Caco-2 (cell line): ENCODE results near the gene EPSTI1. TPM values are rescaled to one million over a fixed set of nuclear protein-coding genes. Genes with fewer than 3 reads are reported as not detected.

Source experiments
- BruUV-seq: library from RNA; stranded (reverse); fragments of 400-500 nt; replicated peaks from 2 replicates; lab custom pipeline; 2021; lab: Mats Ljungman, UMichigan
- CTCF ChIA-PET: fragments of 300-600 bp; sonication (Branson Sonifier 250); formaldehyde crosslinking; loops from one replicate; lab custom pipeline; 2022; ENCODE audit warnings: antibody characterized with exemption; lab: Charles Lee
- POLR2A ChIA-PET: fragments of 300-600 bp; sonication (Branson Sonifier 250); formaldehyde crosslinking; loops from one replicate; lab custom pipeline; 2022; ENCODE audit warnings: antibody characterized with exemption; lab: Charles Lee
- DNase-seq, 2 experiments: peaks; one replicate each; pipeline versions ENCODE4 v3.0.0 to v3.0.0-alpha.2; 2020 to 2022
- H3K27me3 ChIP-seq: replicated peaks from 2 replicates; pipeline ENCODE4 v1.6.0; 2011; ENCODE audit warnings: low read length; ENCODE audit not compliant: control insufficient read depth, insufficient read depth
- H3K36me3 ChIP-seq: 2 replicates; pipeline ENCODE4 v1.5.1; 2011; ENCODE audit warnings: low read length; ENCODE audit not compliant: control insufficient read depth, insufficient read depth
- H3K4me1 ChIP-seq: fragments of 250-450 bp; sonication (Bioruptor Pico); 2 replicates; pipeline ENCODE4 v1.5.1; 2020; ENCODE audit warnings: mild to moderate bottlenecking
- H3K4me3 ChIP-seq: 2 replicates; pipeline ENCODE4 v1.5.1; 2011; ENCODE audit warnings: low read depth, mild to moderate bottlenecking, control low read depth, low read length
- H3K9me3 ChIP-seq: fragments of 250-450 bp; sonication (Bioruptor Pico); 2 replicates; pipeline ENCODE4 v1.5.1; 2020; ENCODE audit warnings: mild to moderate bottlenecking, moderate library complexity
- H3K27ac Mint-ChIP-seq: one replicate; pipeline ENCODE4 v1.8.0; 2022; ENCODE audit warnings: mixed read lengths; ENCODE audit not compliant: unreplicated experiment
- H3K27me3 Mint-ChIP-seq: one replicate; pipeline ENCODE4 v1.8.0; 2022; ENCODE audit warnings: mixed read lengths; ENCODE audit not compliant: insufficient read depth, unreplicated experiment
- H3K36me3 Mint-ChIP-seq: one replicate; pipeline ENCODE4 v1.8.0; 2022; ENCODE audit warnings: mild to moderate bottlenecking, mixed read lengths; ENCODE audit not compliant: insufficient read depth, unreplicated experiment
- H3K4me1 Mint-ChIP-seq: one replicate; pipeline ENCODE4 v1.8.0; 2022; ENCODE audit warnings: low read depth, mixed read lengths; ENCODE audit not compliant: unreplicated experiment
- H3K4me3 Mint-ChIP-seq: one replicate; pipeline ENCODE4 v1.8.0; 2022; ENCODE audit warnings: mild to moderate bottlenecking, moderate library complexity, mixed read lengths; ENCODE audit not compliant: unreplicated experiment
- H3K9me3 Mint-ChIP-seq: one replicate; pipeline ENCODE4 v1.8.0; 2022; ENCODE audit warnings: mixed read lengths; ENCODE audit not compliant: unreplicated experiment
- CTCF ChIP-seq, 2 experiments: fragments of 200-600 bp in 1 of 2; IDR thresholded peaks; 1 replicate in 1 of 2; 2 replicates in 1 of 2; pipeline versions ENCODE4 v1.5.1 to v1.8.0; 2011 to 2022; ENCODE audit warnings: antibody characterized with exemption in 1 of 2, control low read depth in 1 of 2, inconsistent platforms in 1 of 2, low read depth in 1 of 2, low read length in 1 of 2, mild to moderate bottlenecking in 1 of 2, moderate library complexity in 1 of 2; ENCODE audit not compliant: insufficient read depth in 1 of 2, severe bottlenecking in 1 of 2, unreplicated experiment in 1 of 2
- intact Hi-C: fragments of 100-400 bp; cut with micrococcal nuclease; formaldehyde crosslinking; loops from one replicate; pipeline ENCODE4 v1.10.0; 2022; ENCODE audit not compliant: unreplicated experiment
- total RNA-seq: library from RNA; stranded (reverse); gene quantifications from 2 replicates; pipeline ENCODE4 v1.2.3, GENCODE V29; 2022

Gene EPSTI1
- total RNA-seq, 1 experiment from 2014 or later, result 86.5 TPM

- Histone ChIP-seq H3K27me3 (no peaks in the 10 kb centered on the region), H3K4me1 (no peaks in the 10 kb centered on the region), H3K4me3 (no peak overlapping the region), H3K36me3 (no peaks in the 10 kb centered on the region), H3K9me3 (no peaks in the 10 kb centered on the region)
- intact Hi-C loops, result no loop called here
- CTCF ChIA-PET, result no interaction called here
- peaks cover 16% of the 10 kb centered on the region for H3K27me3 Mint-ChIP-seq
- POLR2A ChIA-PET, result no interaction called here
- H3K27ac Mint-ChIP-seq, result no peak overlapping the region
- H3K9me3 Mint-ChIP-seq, result no peaks in the 10 kb centered on the region
- TF ChIP-seq CTCF (IDR thresholded peaks at IDR 0.05; ENCODE audit: insufficient read depth in 1 of 2, low read depth in 1 of 2, low read length in 1 of 2, severe bottlenecking in 1 of 2, unreplicated experiment in 1 of 2), result no peak
- no peak overlapping the region for H3K4me3 Mint-ChIP-seq
- H3K4me1 Mint-ChIP-seq, result no peaks in the 10 kb centered on the region
- no peak for DNase-seq
- H3K36me3 Mint-ChIP-seq, result no peaks in the 10 kb centered on the region
- BruUV-seq, result no TSS peak
Observed at GRCh38 chr13:42849200-42849599, 142.8 kb downstream of the EPSTI1 start.

GRCh38 chr13:42847891-42848663, 144.0 kb downstream of the EPSTI1 start:
- no TSS peak for BruUV-seq
- intact Hi-C loops, result no loop called here
- H3K36me3 Mint-ChIP-seq, result no peaks in the 10 kb centered on the region
- Histone ChIP-seq H3K4me1 (no peaks in the 10 kb centered on the region), H3K9me3 (no peaks in the 10 kb centered on the region), H3K4me3 (no peak overlapping the region), H3K36me3 (no peaks in the 10 kb centered on the region), H3K27me3 (no peaks in the 10 kb centered on the region)
- H3K27me3 Mint-ChIP-seq, result peaks cover 16% of the 10 kb centered on the region
- H3K27ac Mint-ChIP-seq, result no peak overlapping the region
- DNase-seq, result no peak
- ChIA-PET POLR2A (no interaction called here), CTCF (no interaction called here)
- TF ChIP-seq CTCF (IDR thresholded peaks at IDR 0.05; ENCODE audit: insufficient read depth in 1 of 2, low read depth in 1 of 2, low read length in 1 of 2, severe bottlenecking in 1 of 2, unreplicated experiment in 1 of 2), result no peak
- no peaks in the 10 kb centered on the region for H3K4me1 Mint-ChIP-seq
- H3K4me3 Mint-ChIP-seq, result no peak overlapping the region
- H3K9me3 Mint-ChIP-seq, result no peaks in the 10 kb centered on the region

- Histone ChIP-seq H3K27me3 (no peaks in the 10 kb centered on the region), H3K36me3 (no peaks in the 10 kb centered on the region), H3K4me1 (peaks cover 8% of the 10 kb centered on the region; the same call in 1 of the 2 replicates), H3K4me3 (no peak overlapping the region), H3K9me3 (no peaks in the 10 kb centered on the region)
- H3K27ac Mint-ChIP-seq, result no peak overlapping the region
- intact Hi-C loops, result loop anchor here (1.0 kb wide), 1 partner anchor 295 kb away; no protein-coding TSS in a partner anchor
- H3K4me3 Mint-ChIP-seq, result no peak overlapping the region
- H3K36me3 Mint-ChIP-seq, result no peaks in the 10 kb centered on the region
- no peaks in the 10 kb centered on the region for H3K9me3 Mint-ChIP-seq
- CTCF ChIA-PET, result interaction anchor here (0.8 to 1.5 kb wide), 5 partner anchors 40 to 318 kb away, joined by 3 to 13 read pairs (median 4); no protein-coding TSS in a partner anchor
- peaks cover 6% of the 10 kb centered on the region for H3K27me3 Mint-ChIP-seq
- no TSS peak for BruUV-seq
- TF ChIP-seq CTCF (IDR thresholded peaks at IDR 0.05; ENCODE audit: insufficient read depth in 1 of 2, low read depth in 1 of 2, low read length in 1 of 2, severe bottlenecking in 1 of 2, unreplicated experiment in 1 of 2), result peak; percentile 38 to 52
- POLR2A ChIA-PET, result no interaction called here
- peaks cover 9% of the 10 kb centered on the region for H3K4me1 Mint-ChIP-seq
- DNase-seq, result peak; percentile 52 to 59
Observed at GRCh38 chr13:42836930-42837690, 154.9 kb downstream of the EPSTI1 start.
